Lower leg skin (tissue), 4 donors: ENCODE results near the gene C22orf42. TPM values are rescaled to one million over a fixed set of nuclear protein-coding genes. Genes with fewer than 3 reads are reported as not detected.
"Not testable (repeated sequence)": the region's sequence is repeated elsewhere in the genome, so short reads cannot be mapped to it uniquely, and the experiment has no call there.

Experiments
- DNase-seq, 2 donors: peaks; one replicate each; pipeline ENCODE4 v3.0.0-alpha.2; 2019; ENCODE audit warnings: low spot score in 2 of 2
- H3K4me3 ChIP-seq: fragments of 200-600 bp; sonication (generic); 2 replicates; pipeline ENCODE4 v1.5.1; 2017; ENCODE audit warnings: mild to moderate bottlenecking, low read depth; ENCODE audit not compliant: poor library complexity, severe bottlenecking
- CTCF ChIP-seq, 3 donors: fragments of 450-650 bp; IDR thresholded peaks; one replicate each; pipeline ENCODE4 v1.5.1; 2016; ENCODE audit warnings: antibody characterized with exemption in 3 of 3, mild to moderate bottlenecking in 3 of 3, moderate library complexity in 2 of 3
- POLR2A ChIP-seq, 2 donors: fragments of 450-650 bp; IDR thresholded peaks; one replicate each; pipeline ENCODE4 v1.6.1; 2016 to 2017; ENCODE audit warnings: antibody characterized with exemption in 2 of 2, mild to moderate bottlenecking in 1 of 2, moderate library complexity in 1 of 2
- WGBS, 2 donors: methylation state at CpG; one replicate each; pipeline ENCODE4 v1.1.5; 2018; 5-methylcytosine and 5-hydroxymethylcytosine counted together
- intact Hi-C: fragments of 100-400 bp; cut with DNase I; formaldehyde crosslinking; loops from one replicate; pipeline ENCODE4 v1.15.0; 2023; ENCODE audit warnings: low total_unique reads
- total RNA-seq, 4 donors: library from RNA; depleted of rRNA; stranded (reverse); fragments of >200 nt; gene quantifications; one replicate each; pipeline ENCODE4 v1.1.0, GENCODE V29; 2016

Gene C22orf42
- total RNA-seq, 4 donors from 2014 or later, result not detected

- H3K4me3 ChIP-seq, result no peak overlapping the region
- intact Hi-C loops, result no loop called here
- no peak for TF ChIP-seq POLR2A (IDR thresholded peaks at IDR 0.05)
- no peak for TF ChIP-seq CTCF (IDR thresholded peaks at IDR 0.05)
- WGBS, 2 donors, result 72 to 79% methylated on average over 10 of the region's 10 CpGs
- no peak for DNase-seq
Measured at GRCh38 chr22:32200752-32201151, 41.6 kb upstream of the C22orf42 start.

GRCh38 chr22:32199961-32200360 lies 40.9 kb upstream of the C22orf42 start:
- no peak for DNase-seq
- whole genome bisulfite sequencing, 2 donors, result 79 to 81% methylated on average over 7 of the region's 7 CpGs
- H3K4me3 ChIP-seq, result no peak overlapping the region
- no peak for TF ChIP-seq CTCF (IDR thresholded peaks at IDR 0.05)
- TF ChIP-seq POLR2A (IDR thresholded peaks at IDR 0.05), result no peak
- intact Hi-C loops, result no loop called here

GRCh38 chr22:32199341-32199740 lies 40.2 kb upstream of the C22orf42 start:
- intact Hi-C loops, result no loop called here
- TF ChIP-seq POLR2A (IDR thresholded peaks at IDR 0.05) (no peak), CTCF (IDR thresholded peaks at IDR 0.05) (no peak)
- WGBS, 2 donors, result 89 to 90% methylated on average over 6 of the region's 6 CpGs
- DNase-seq, result no peak
- H3K4me3 ChIP-seq, result no peak overlapping the region

GRCh38 chr22:32197553-32198226 lies 38.6 kb upstream of the C22orf42 start:
- intact Hi-C loops, DNase-seq, H3K4me3 ChIP-seq: not testable (repeated sequence)
- WGBS, 2 donors, result 79 to 91% methylated on average over 5 of the region's 5 CpGs

- intact Hi-C loops, H3K4me3 ChIP-seq, DNase-seq: not testable (repeated sequence)
- WGBS, 2 donors, result 67 to 79% methylated on average over 3 of the region's 3 CpGs
Measured at GRCh38 chr22:32195900-32196299, 36.8 kb upstream of the C22orf42 start.

- intact Hi-C loops, DNase-seq, H3K4me3 ChIP-seq: not testable (repeated sequence)
- 84 to 88% methylated on average over 8 to 9 of the region's 9 CpGs for WGBS, 2 donors
Measured at GRCh38 chr22:32193346-32193745, 34.2 kb upstream of the C22orf42 start.

GRCh38 chr22:32191021-32191420 lies 31.9 kb upstream of the C22orf42 start:
- peak in 1 of 2 donors; percentile 62 for DNase-seq
- intact Hi-C loops, result not testable (repeated sequence)
- WGBS, 2 donors, result 85 to 91% methylated on average over 15 of the region's 15 CpGs

GRCh38 chr22:32185821-32186220 lies 26.7 kb upstream of the C22orf42 start:
- no peak for DNase-seq
- whole genome bisulfite sequencing, 2 donors, result 82 to 89% methylated on average over 3 of the region's 3 CpGs
- intact Hi-C loops, result no loop called here

More at GRCh38 chr22:32191021-32191420, 31.9 kb upstream of the C22orf42 start:
- H3K4me3 ChIP-seq, result not testable (repeated sequence)

More at GRCh38 chr22:32185821-32186220, 26.7 kb upstream of the C22orf42 start:
- no peak for TF ChIP-seq CTCF (IDR thresholded peaks at IDR 0.05)
- TF ChIP-seq POLR2A (IDR thresholded peaks at IDR 0.05), result no peak
- H3K4me3 ChIP-seq, result no peak overlapping the region
